ENCODE data around the gene PLXNA2. TPM values are rescaled to one million over a fixed set of nuclear protein-coding genes. Genes with fewer than 3 reads are reported as not detected.
A peak's percentile ranks its signal among the peaks of the same experiment; 100 is the strongest.

PLXNA2 gene
- total and polyA plus RNA-seq, 2 of the 13 experiments (the other 11 are each of a cell fraction or from before 2014, with no cell fraction given), result 1.1 to 2.1 TPM

DNA sequence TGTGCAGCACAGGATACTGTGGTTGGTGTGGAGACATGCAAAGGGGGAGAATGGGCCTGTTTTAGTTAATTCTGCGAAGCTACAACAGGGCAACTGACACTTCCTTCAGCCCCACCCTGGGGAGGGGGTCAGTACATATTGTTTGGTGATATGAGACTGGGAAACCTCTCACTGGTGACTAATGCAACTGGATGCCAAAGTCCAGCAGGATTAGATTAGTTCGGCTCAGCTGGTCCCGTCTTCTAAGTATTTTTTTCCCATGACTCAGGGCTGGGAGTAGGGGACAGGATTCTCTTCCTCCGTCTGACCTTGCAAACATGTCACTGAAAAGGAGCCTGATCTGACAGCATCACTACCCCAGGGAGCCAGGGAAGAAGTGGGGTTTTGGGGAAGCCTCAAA is 43.0 kb downstream of the PLXNA2 start (continued):
- TF ChIP-seq PHB2 (IDR thresholded peaks at IDR 0.05; ENCODE audit: partially characterized antibody), result no peak
- TF ChIP-seq POLR2G (IDR thresholded peaks at IDR 0.05; ENCODE audit: low read depth, low read length), result no peak
- 0 out of 2 replicates have a peak, but pooled peaks have one; percentile 31 for TF ChIP-seq JUNB (CRISPR knock-in tag; IDR thresholded peaks at IDR 0.05; ENCODE audit: borderline replicate concordance)
- no peak for TF ChIP-seq MBD4 (IDR thresholded peaks at IDR 0.05; ENCODE audit: borderline replicate concordance, low read length)
- TF ChIP-seq SIN3B (IDR thresholded peaks at IDR 0.05; ENCODE audit: low read length), result no peak
- no peak for TF ChIP-seq SATB2 (CRISPR knock-in tag; IDR thresholded peaks at IDR 0.05)
- TF ChIP-seq SPEN (CRISPR knock-in tag; IDR thresholded peaks at IDR 0.05; ENCODE audit: low read depth), result no peak
- no peak for TF ChIP-seq HOXA9 (CRISPR knock-in tag; IDR thresholded peaks at IDR 0.05; ENCODE audit: borderline replicate concordance)
- no peak for TF ChIP-seq NFIC (IDR thresholded peaks at IDR 0.05; ENCODE audit: low read length)
- TF ChIP-seq, protein P1, sequence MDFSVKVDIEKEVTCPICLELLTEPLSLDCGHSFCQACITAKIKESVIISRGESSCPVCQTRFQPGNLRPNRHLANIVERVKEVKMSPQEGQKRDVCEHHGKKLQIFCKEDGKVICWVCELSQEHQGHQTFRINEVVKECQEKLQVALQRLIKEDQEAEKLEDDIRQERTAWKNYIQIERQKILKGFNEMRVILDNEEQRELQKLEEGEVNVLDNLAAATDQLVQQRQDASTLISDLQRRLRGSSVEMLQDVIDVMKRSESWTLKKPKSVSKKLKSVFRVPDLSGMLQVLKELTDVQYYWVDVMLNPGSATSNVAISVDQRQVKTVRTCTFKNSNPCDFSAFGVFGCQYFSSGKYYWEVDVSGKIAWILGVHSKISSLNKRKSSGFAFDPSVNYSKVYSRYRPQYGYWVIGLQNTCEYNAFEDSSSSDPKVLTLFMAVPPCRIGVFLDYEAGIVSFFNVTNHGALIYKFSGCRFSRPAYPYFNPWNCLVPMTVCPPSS (IDR thresholded peaks at IDR 0.05), result no peak
- TF ChIP-seq, protein P2, sequence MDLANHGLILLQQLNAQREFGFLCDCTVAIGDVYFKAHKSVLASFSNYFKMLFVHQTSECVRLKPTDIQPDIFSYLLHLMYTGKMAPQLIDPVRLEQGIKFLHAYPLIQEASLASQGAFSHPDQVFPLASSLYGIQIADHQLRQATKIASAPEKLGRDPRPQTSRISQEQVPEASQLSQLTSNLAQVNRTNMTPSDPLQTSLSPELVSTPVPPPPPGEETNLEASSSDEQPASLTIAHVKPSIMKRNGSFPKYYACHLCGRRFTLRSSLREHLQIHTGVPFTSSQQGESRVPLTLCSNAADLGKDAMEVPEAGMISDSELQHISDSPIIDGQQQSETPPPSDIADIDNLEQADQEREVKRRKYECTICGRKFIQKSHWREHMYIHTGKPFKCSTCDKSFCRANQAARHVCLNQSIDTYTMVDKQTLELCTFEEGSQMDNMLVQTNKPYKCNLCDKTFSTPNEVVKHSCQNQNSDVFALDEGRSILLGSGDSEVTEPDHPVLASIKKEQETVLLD (CRISPR knock-in tag; IDR thresholded peaks at IDR 0.05; ENCODE audit: low read depth), result no peak
- no peak for TF ChIP-seq PCBP2 (optimal IDR thresholded peaks at IDR 0.05; ENCODE audit: low read depth, low read length, poor library complexity, severe bottlenecking)
- TF ChIP-seq, protein P3, sequence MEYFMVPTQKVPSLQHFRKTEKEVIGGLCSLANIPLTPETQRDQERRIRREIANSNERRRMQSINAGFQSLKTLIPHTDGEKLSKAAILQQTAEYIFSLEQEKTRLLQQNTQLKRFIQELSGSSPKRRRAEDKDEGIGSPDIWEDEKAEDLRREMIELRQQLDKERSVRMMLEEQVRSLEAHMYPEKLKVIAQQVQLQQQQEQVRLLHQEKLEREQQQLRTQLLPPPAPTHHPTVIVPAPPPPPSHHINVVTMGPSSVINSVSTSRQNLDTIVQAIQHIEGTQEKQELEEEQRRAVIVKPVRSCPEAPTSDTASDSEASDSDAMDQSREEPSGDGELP (IDR thresholded peaks at IDR 0.05; ENCODE audit: borderline replicate concordance, low read depth), result peak; percentile 73; the same call in 1 of the 2 replicates
- TF ChIP-seq SALL1 (CRISPR knock-in tag; IDR thresholded peaks at IDR 0.05), result no peak
- no peak for TF ChIP-seq MAFK (conservative IDR thresholded peaks at IDR 0.05 in 1 of 2, IDR thresholded peaks at IDR 0.05 in 1 of 2; ENCODE audit: low read length in 2 of 2)
- TF ChIP-seq, protein P4, sequence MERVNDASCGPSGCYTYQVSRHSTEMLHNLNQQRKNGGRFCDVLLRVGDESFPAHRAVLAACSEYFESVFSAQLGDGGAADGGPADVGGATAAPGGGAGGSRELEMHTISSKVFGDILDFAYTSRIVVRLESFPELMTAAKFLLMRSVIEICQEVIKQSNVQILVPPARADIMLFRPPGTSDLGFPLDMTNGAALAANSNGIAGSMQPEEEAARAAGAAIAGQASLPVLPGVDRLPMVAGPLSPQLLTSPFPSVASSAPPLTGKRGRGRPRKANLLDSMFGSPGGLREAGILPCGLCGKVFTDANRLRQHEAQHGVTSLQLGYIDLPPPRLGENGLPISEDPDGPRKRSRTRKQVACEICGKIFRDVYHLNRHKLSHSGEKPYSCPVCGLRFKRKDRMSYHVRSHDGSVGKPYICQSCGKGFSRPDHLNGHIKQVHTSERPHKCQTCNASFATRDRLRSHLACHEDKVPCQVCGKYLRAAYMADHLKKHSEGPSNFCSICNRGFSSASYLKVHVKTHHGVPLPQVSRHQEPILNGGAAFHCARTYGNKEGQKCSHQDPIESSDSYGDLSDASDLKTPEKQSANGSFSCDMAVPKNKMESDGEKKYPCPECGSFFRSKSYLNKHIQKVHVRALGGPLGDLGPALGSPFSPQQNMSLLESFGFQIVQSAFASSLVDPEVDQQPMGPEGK (CRISPR knock-in tag; IDR thresholded peaks at IDR 0.05), result peak; percentile 63
- no peak for TF ChIP-seq GTF2F1 (IDR thresholded peaks at IDR 0.05; ENCODE audit: low read length)
- TF ChIP-seq, protein P5, sequence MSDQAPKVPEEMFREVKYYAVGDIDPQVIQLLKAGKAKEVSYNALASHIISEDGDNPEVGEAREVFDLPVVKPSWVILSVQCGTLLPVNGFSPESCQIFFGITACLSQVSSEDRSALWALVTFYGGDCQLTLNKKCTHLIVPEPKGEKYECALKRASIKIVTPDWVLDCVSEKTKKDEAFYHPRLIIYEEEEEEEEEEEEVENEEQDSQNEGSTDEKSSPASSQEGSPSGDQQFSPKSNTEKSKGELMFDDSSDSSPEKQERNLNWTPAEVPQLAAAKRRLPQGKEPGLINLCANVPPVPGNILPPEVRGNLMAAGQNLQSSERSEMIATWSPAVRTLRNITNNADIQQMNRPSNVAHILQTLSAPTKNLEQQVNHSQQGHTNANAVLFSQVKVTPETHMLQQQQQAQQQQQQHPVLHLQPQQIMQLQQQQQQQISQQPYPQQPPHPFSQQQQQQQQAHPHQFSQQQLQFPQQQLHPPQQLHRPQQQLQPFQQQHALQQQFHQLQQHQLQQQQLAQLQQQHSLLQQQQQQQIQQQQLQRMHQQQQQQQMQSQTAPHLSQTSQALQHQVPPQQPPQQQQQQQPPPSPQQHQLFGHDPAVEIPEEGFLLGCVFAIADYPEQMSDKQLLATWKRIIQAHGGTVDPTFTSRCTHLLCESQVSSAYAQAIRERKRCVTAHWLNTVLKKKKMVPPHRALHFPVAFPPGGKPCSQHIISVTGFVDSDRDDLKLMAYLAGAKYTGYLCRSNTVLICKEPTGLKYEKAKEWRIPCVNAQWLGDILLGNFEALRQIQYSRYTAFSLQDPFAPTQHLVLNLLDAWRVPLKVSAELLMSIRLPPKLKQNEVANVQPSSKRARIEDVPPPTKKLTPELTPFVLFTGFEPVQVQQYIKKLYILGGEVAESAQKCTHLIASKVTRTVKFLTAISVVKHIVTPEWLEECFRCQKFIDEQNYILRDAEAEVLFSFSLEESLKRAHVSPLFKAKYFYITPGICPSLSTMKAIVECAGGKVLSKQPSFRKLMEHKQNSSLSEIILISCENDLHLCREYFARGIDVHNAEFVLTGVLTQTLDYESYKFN (CRISPR knock-in tag; conservative IDR thresholded peaks at IDR 0.05), result no peak
- TF ChIP-seq NPAS2 (CRISPR knock-in tag; IDR thresholded peaks at IDR 0.05; ENCODE audit: borderline replicate concordance), result no peak
- TF ChIP-seq DPF2 (CRISPR knock-in tag; IDR thresholded peaks at IDR 0.05; ENCODE audit: borderline replicate concordance, low read depth), result no peak
- TF ChIP-seq TEAD3 (CRISPR knock-in tag; optimal IDR thresholded peaks at IDR 0.05; ENCODE audit: borderline replicate concordance), result peak; percentile 36
- TF ChIP-seq ZSCAN21 (CRISPR knock-in tag; IDR thresholded peaks at IDR 0.05; ENCODE audit: borderline replicate concordance), result no peak
- no peak for TF ChIP-seq ZNF75D (CRISPR knock-in tag; IDR thresholded peaks at IDR 0.05; ENCODE audit: borderline replicate concordance)

Measured in HepG2 (cell line).